ENCODE data around the gene ARFGAP2.

GRCh38 chr11:47162426-47162825 lies 14.3 kb downstream of the ARFGAP2 start:
- TF ChIP-seq CTCF (IDR thresholded peaks at IDR 0.05; ENCODE audit: low read depth, low read length) (no peak), MAX (IDR thresholded peaks at IDR 0.05; ENCODE audit: low read depth, low read length) (no peak), POLR2A (IDR thresholded peaks at IDR 0.05; ENCODE audit: extremely low read depth, insufficient read length) (no peak)
